HepG2 (cell line): ENCODE results near the gene DCLK1. TPM values are rescaled to one million over a fixed set of nuclear protein-coding genes. Genes with fewer than 3 reads are reported as not detected.

ENCODE experiments used
- ATAC-seq: fragments of 200-7000 bp; cut with Tn5 transposase; 3 replicates; pipeline ENCODE4 v1.9.1; 2020; ENCODE audit warnings: mild to moderate bottlenecking, moderate library complexity
- BruUV-seq: library from RNA; stranded (reverse); fragments of 400-500 nt; replicated peaks from 2 replicates; lab custom pipeline; 2021; lab: Mats Ljungman, UMichigan
- CTCF ChIA-PET: fragments of 300-600 bp; formaldehyde crosslinking; extraction: SDS; loops from one replicate; lab custom pipeline; 2021; ENCODE audit warnings: low total read pairs, inconsistent platforms, low intra/inter-chr PET ratio; lab: Yijun Ruan, JAX
- POLR2A ChIA-PET: fragments of 350-600 bp; sonication (Branson Sonifier 250); formaldehyde crosslinking; loops from one replicate; lab custom pipeline; 2020; ENCODE audit warnings: antibody characterized with exemption, inconsistent platforms; lab: Yijun Ruan, JAX
- DNase-seq: peaks from one replicate; pipeline ENCODE4 v3.0.0-alpha.2; 2015; ENCODE audit warnings: low spot score
- FAIRE-seq: peaks from 3 replicates; lab custom pipeline; 2011; peaks lifted over from hg19 to GRCh38; lab: Jason Lieb, UNC
- H2AFZ ChIP-seq: one replicate; pipeline ENCODE4 v1.6.1; 2011; ENCODE audit warnings: low read length, inconsistent platforms
- H3K27ac ChIP-seq: fragments of 300-600 bp; 3 replicates; pipeline ENCODE4 v1.8.0; 2011; ENCODE audit warnings: mixed run types, mild to moderate bottlenecking, mixed read lengths, low read length, inconsistent platforms; ENCODE audit not compliant: insufficient read depth; ENCODE audit errors: extremely low read length
- H3K27me3 ChIP-seq, 2 experiments: fragments of 200-600 bp in 1 of 2; 2 replicates in 1 of 2; 3 replicates in 1 of 2; pipeline versions ENCODE4 v1.6.0 to v1.8.0; 2011; ENCODE audit warnings: low read length in 2 of 2, mild to moderate bottlenecking in 2 of 2, moderate library complexity in 2 of 2, inconsistent platforms in 1 of 2; ENCODE audit not compliant: insufficient read depth in 2 of 2, control insufficient read depth in 1 of 2
- H3K36me3 ChIP-seq, 2 experiments: fragments of 200-600 bp in 1 of 2; replicated peaks in 1 of 2; 2 replicates in 1 of 2; 3 replicates in 1 of 2; pipeline versions ENCODE4 v1.5.1 to v1.8.0; 2011; ENCODE audit warnings: low read length in 2 of 2, inconsistent platforms in 1 of 2; ENCODE audit not compliant: insufficient read depth in 2 of 2, control insufficient read depth in 1 of 2
- H3K4me1 ChIP-seq: 2 replicates; pipeline ENCODE4 v1.5.1; 2012; ENCODE audit warnings: low read length, inconsistent platforms; ENCODE audit not compliant: insufficient read depth
- H3K4me2 ChIP-seq: 2 replicates; pipeline ENCODE4 v1.6.0; 2011; ENCODE audit warnings: low read depth, low read length, inconsistent platforms
- H3K4me3 ChIP-seq, 3 experiments: fragments of 200-600 bp in 1 of 3; sonication (generic), shearing (Covaris generic) in 1 of 3; replicated peaks in 1 of 3; 2 replicates each; pipeline ENCODE4 v1.5.1; 2011 to 2016; ENCODE audit warnings: low read length in 3 of 3, inconsistent platforms in 2 of 3, low read depth in 2 of 3, mild to moderate bottlenecking in 2 of 3, control low read depth in 1 of 3, mixed read lengths in 1 of 3; ENCODE audit not compliant: insufficient read depth in 1 of 3
- H3K79me2 ChIP-seq: one replicate; pipeline ENCODE4 v1.6.1; 2011; ENCODE audit warnings: low read length, inconsistent platforms; ENCODE audit not compliant: insufficient read depth
- H3K9ac ChIP-seq: 2 replicates; pipeline ENCODE4 v1.6.0; 2011; ENCODE audit warnings: mild to moderate bottlenecking, low read depth, low read length, inconsistent platforms; ENCODE audit not compliant: insufficient read depth
- H3K9me3 ChIP-seq: 2 replicates; pipeline ENCODE4 v1.5.1; 2012; ENCODE audit warnings: mild to moderate bottlenecking, low read length
- H4K20me1 ChIP-seq: 2 replicates; pipeline ENCODE4 v1.6.0; 2011; ENCODE audit warnings: inconsistent platforms, mild to moderate bottlenecking, low read length, moderate library complexity; ENCODE audit not compliant: insufficient read depth
- BCLAF1 ChIP-seq: fragments of 450-650 bp; IDR thresholded peaks from 2 replicates; pipeline ENCODE4 v1.6.1; 2017; ENCODE audit warnings: mild to moderate bottlenecking
- FOXK2 ChIP-seq: fragments of 450-650 bp; IDR thresholded peaks from 2 replicates; pipeline ENCODE4 v1.6.1; 2016
- IRX3 ChIP-seq: sonication (generic); formaldehyde crosslinking; IDR thresholded peaks from 2 replicates; pipeline ENCODE4 v1.8.1; 2023; ENCODE audit warnings: mild to moderate bottlenecking, low read depth, missing genetic modification reagents, borderline replicate concordance
- KLF13 ChIP-seq: sonication (generic); formaldehyde crosslinking; IDR thresholded peaks from 2 replicates; pipeline ENCODE4 v1.4.0; 2020; ENCODE audit warnings: mild to moderate bottlenecking, missing genetic modification reagents
- PCBP2 ChIP-seq: fragments of 200-400 bp; formaldehyde crosslinking; optimal IDR thresholded peaks from 2 replicates; pipeline ENCODE3; 2018; ENCODE audit warnings: low read length, low read depth; ENCODE audit not compliant: poor library complexity, severe bottlenecking
- ZNF224 ChIP-seq: sonication (generic); formaldehyde crosslinking; IDR thresholded peaks from 2 replicates; pipeline ENCODE4 v1.5.0; 2020; ENCODE audit warnings: mild to moderate bottlenecking, missing genetic modification reagents
- ZNF557 ChIP-seq: sonication (generic); formaldehyde crosslinking; IDR thresholded peaks from 2 replicates; pipeline ENCODE4 v1.4.0; 2020; ENCODE audit warnings: missing genetic modification reagents
- ZNF660 ChIP-seq: sonication (generic); formaldehyde crosslinking; IDR thresholded peaks from 2 replicates; pipeline ENCODE4 v1.5.1; 2020; ENCODE audit warnings: mild to moderate bottlenecking, low read depth, missing genetic modification reagents, borderline replicate concordance
- whole genome bisulfite sequencing: methylation state at CpG from one replicate; pipeline ENCODE4 v1.1.6; 2017; ENCODE audit warnings: low lambda C conversion rate; 5-methylcytosine and 5-hydroxymethylcytosine counted together
- in situ Hi-C: cut with HindIII; loops from 2 replicates; pipeline ENCODE4 v1.10.0; 2017; ENCODE audit warnings: low pct_unique_long_range_greater_than_20kb; ENCODE audit not compliant: extremely low pct_ligation_motif_present
- intact Hi-C: fragments of 100-400 bp; cut with micrococcal nuclease; formaldehyde crosslinking; loops from one replicate; pipeline ENCODE4 v1.10.0; 2022; ENCODE audit not compliant: unreplicated experiment
- polyA plus RNA-seq, 8 experiments: library from polyadenylated mRNA; depleted of rRNA in 3 of 8; stranded (reverse) in 7 of 8; unstranded in 1 of 8; fragments of >200 nt; fragmentation: Illumina TruSeq in 4 of 8; extraction: Trizol in 4 of 8; gene quantifications; 2 replicates each; pipeline versions ENCODE4 v1.2.1 to v1.2.3, GENCODE V29; 2011 to 2016; ENCODE audit warnings: low read depth in 4 of 8, missing spikeins in 1 of 8, mixed read lengths in 1 of 8; ENCODE audit not compliant: insufficient read depth in 1 of 8
- total RNA-seq, 5 experiments: library from RNA; depleted of rRNA; stranded (reverse); fragments of >200 nt; fragmentation: Illumina TruSeq; extraction: Trizol; gene quantifications; 2 replicates each; pipeline ENCODE4 v1.2.3, GENCODE V29; 2016; ENCODE audit warnings: low read depth in 1 of 5

The DCLK1 gene
- total and polyA plus RNA-seq, 2 of the 13 experiments (the other 11 are each of a cell fraction or from before 2014, with no cell fraction given) = not detected

DNA sequence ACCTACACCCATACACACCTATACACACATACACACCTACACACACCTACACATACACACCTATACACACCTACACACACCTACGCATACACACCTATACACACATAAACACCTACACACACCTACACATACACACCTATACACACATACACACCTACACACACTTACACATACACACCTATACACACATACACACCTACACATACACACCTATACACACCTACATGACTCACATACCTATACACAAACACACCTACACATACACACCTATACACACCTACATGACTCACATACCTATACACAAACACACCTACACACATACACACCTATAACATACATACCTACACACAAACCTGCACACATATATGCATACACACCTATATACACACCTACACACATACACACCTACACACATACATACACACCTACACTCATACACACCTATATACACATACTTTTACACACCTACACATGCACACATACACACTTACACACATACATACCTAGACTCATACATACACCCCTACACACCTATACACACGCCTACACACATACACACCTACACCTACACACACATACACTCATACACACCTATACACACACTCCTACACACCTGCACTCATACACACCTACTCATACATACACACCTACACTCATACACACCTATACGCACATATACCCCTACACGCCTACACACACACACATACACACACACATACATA, 368.0 kb downstream of the DCLK1 start:
- Histone ChIP-seq H3K27ac (no peak overlapping the region), H3K4me1 (no peaks in the 10 kb centered on the region), H3K27me3 (no peaks in the 10 kb centered on the region; a peak in 1 of 5 replicates), H4K20me1 (no peaks in the 10 kb centered on the region), H3K9me3 (peaks cover 21% of the 10 kb centered on the region), H3K4me3 (no peak overlapping the region), H3K9ac (no peak overlapping the region), H3K79me2 (no peaks in the 10 kb centered on the region), H3K4me2 (no peak overlapping the region)
- POLR2A ChIA-PET = no interaction called here
- in situ Hi-C loops (no loop called here), intact Hi-C loops (no loop called here)
- FAIRE-seq (peak; percentile 55), ATAC-seq (no peak)
- BruUV-seq = no TSS peak
- TF ChIP-seq ZNF557 (CRISPR knock-in tag) (no peak), KLF13 (CRISPR knock-in tag) (no peak), FOXK2 (no peak), ZNF224 (no peak), IRX3 (CRISPR knock-in tag) (no peak), ZNF660 (CRISPR knock-in tag) (no peak), PCBP2 (no peak), BCLAF1 (no peak)
- TF ChIP-seq, all 625 proteins: peak for 0
- no peak for DNase-seq
- 69% methylated on average over 4 of the region's 4 CpGs for WGBS
- no peak overlapping the region for H2AFZ ChIP-seq
- no peaks in the 10 kb centered on the region for H3K36me3 ChIP-seq
- CTCF ChIA-PET = no interaction called here
